ENCODE data around the gene GIMAP5. TPM values are rescaled to one million over a fixed set of nuclear protein-coding genes. Genes with fewer than 3 reads are reported as not detected.

The GIMAP5 gene
- total RNA-seq, 1 donor from 2014 or later, result not detected

GRCh38 chr7:150742286-150742968 is 5.2 kb downstream of the GIMAP5 start:
- Histone ChIP-seq H3K4me1 (no peaks in the 10 kb centered on the region), H3F3A (ENCODE audit: low read depth) (no peaks in the 10 kb centered on the region), H3K9me3 (ENCODE audit: low read depth) (no peaks in the 10 kb centered on the region), H3K9ac (no peak overlapping the region), H3K27ac (no peak overlapping the region), H3K4me3 (no peak overlapping the region), H4K20me1 (ENCODE audit: low read depth) (no peaks in the 10 kb centered on the region), H3K4me2 (no peak overlapping the region), H3K36me3 (no peaks in the 10 kb centered on the region), H3K79me2 (ENCODE audit: low read depth) (no peaks in the 10 kb centered on the region), H2AFZ (replicated peaks) (no peak overlapping the region), H3K27me3 (peaks cover 100% of the 10 kb centered on the region)
- Mint-ChIP-seq H3K27me3 (ENCODE audit: insufficient read depth, low read depth) (peaks cover 14% of the 10 kb centered on the region), H3K27ac (no peak overlapping the region), H3K4me3 (no peak overlapping the region), H3K4me1 (peaks cover 3% of the 10 kb centered on the region), H3K36me3 (no peaks in the 10 kb centered on the region), H3K9me3 (peaks cover 5% of the 10 kb centered on the region)
- TF ChIP-seq EZH2 (IDR thresholded peaks at IDR 0.05) (no peak), CTCF (IDR thresholded peaks at IDR 0.05) (no peak), EZH2phosphoT487 (IDR thresholded peaks at IDR 0.05) (no peak)
- DNase-seq (ENCODE audit: low spot score), result no peak

GRCh38 chr7:150744041-150744656 is 6.9 kb downstream of the GIMAP5 start:
- H3K4me1 ChIP-seq, result no peaks in the 10 kb centered on the region
- no peaks in the 10 kb centered on the region for H3F3A ChIP-seq (ENCODE audit: low read depth)
- H3K27me3 Mint-ChIP-seq (ENCODE audit: insufficient read depth, low read depth), result peaks cover 11% of the 10 kb centered on the region
- no peak overlapping the region for H3K27ac ChIP-seq
- peaks cover 5% of the 10 kb centered on the region for H3K9me3 Mint-ChIP-seq
- H3K27me3 ChIP-seq, result peaks cover 100% of the 10 kb centered on the region
- no peak overlapping the region for H3K4me3 Mint-ChIP-seq
- no peaks in the 10 kb centered on the region for H3K36me3 ChIP-seq
- TF ChIP-seq CTCF (IDR thresholded peaks at IDR 0.05) (no peak), EZH2phosphoT487 (IDR thresholded peaks at IDR 0.05) (no peak), EZH2 (IDR thresholded peaks at IDR 0.05) (no peak)
- H2AFZ ChIP-seq (replicated peaks), result no peak overlapping the region
- H3K27ac Mint-ChIP-seq, result no peak overlapping the region
- H3K4me1 Mint-ChIP-seq, result peaks cover 8% of the 10 kb centered on the region
- H4K20me1 ChIP-seq (ENCODE audit: low read depth), result no peaks in the 10 kb centered on the region
- H3K9ac ChIP-seq, result no peak overlapping the region
- no peaks in the 10 kb centered on the region for H3K9me3 ChIP-seq (ENCODE audit: low read depth)
- no peaks in the 10 kb centered on the region for H3K79me2 ChIP-seq (ENCODE audit: low read depth)
- no peaks in the 10 kb centered on the region for H3K36me3 Mint-ChIP-seq
- no peak overlapping the region for H3K4me2 ChIP-seq
- no peak overlapping the region for H3K4me3 ChIP-seq
- DNase-seq (ENCODE audit: low spot score), result no peak

- Histone ChIP-seq H3K4me1 (no peaks in the 10 kb centered on the region), H3K79me2 (ENCODE audit: low read depth) (no peaks in the 10 kb centered on the region), H3K4me2 (no peak overlapping the region), H3K27ac (no peak overlapping the region), H3F3A (ENCODE audit: low read depth) (no peaks in the 10 kb centered on the region), H4K20me1 (ENCODE audit: low read depth) (no peaks in the 10 kb centered on the region), H3K9ac (no peak overlapping the region), H3K9me3 (ENCODE audit: low read depth) (no peaks in the 10 kb centered on the region), H3K4me3 (no peak overlapping the region), H3K27me3 (peaks cover 100% of the 10 kb centered on the region), H3K36me3 (no peaks in the 10 kb centered on the region), H2AFZ (replicated peaks) (no peak overlapping the region)
- no peak for DNase-seq (ENCODE audit: low spot score)
- Mint-ChIP-seq H3K9me3 (peaks cover 5% of the 10 kb centered on the region), H3K36me3 (no peaks in the 10 kb centered on the region), H3K4me3 (no peak overlapping the region), H3K27me3 (ENCODE audit: insufficient read depth, low read depth) (peaks cover 11% of the 10 kb centered on the region), H3K27ac (no peak overlapping the region), H3K4me1 (peaks cover 8% of the 10 kb centered on the region)
- TF ChIP-seq EZH2 (IDR thresholded peaks at IDR 0.05) (no peak), EZH2phosphoT487 (IDR thresholded peaks at IDR 0.05) (no peak), CTCF (IDR thresholded peaks at IDR 0.05) (no peak)
Measured at GRCh38 chr7:150745086-150745485, 7.9 kb downstream of the GIMAP5 start.

All from neural progenitor cell (in vitro differentiated cells).